Measurements from ENCODE around the gene MGST2.

Gene MGST2

GRCh38 chr4:139712882-139713281 lies 47.3 kb downstream of the MGST2 start:
- no peak for DNase-seq

DNA sequence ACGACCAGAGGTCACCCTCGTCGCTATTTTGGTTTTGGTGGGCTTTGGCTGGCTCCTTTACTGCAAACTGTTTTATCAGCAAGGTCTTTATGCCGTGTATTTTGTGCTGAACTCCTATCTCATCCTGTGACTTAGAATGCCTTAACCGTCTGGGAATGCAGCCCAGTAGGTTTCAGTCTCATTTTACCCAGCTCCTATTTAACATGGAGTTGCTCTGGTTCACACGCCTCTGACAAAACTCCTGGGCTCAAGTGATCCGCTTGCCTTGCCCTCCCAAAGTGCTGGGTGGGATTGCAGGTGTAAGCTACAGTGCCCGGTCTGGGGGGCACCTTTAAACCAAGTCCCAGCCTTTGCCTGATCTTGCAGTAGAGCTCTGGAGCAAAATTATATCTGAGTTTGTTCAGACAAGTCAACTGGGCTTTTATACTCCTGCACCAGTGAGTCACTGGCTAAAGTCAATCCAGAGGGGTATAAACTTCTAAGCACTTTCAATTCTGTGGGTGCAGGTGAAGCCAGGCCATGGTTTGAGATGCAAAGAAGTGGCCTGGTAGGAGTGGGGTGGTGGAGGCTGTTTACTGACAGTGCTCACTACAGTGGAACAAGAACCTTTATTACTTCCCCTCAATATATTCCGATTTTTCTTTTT lies 50.2 kb downstream of the MGST2 start:
- DNase-seq, result no peak

DNA sequence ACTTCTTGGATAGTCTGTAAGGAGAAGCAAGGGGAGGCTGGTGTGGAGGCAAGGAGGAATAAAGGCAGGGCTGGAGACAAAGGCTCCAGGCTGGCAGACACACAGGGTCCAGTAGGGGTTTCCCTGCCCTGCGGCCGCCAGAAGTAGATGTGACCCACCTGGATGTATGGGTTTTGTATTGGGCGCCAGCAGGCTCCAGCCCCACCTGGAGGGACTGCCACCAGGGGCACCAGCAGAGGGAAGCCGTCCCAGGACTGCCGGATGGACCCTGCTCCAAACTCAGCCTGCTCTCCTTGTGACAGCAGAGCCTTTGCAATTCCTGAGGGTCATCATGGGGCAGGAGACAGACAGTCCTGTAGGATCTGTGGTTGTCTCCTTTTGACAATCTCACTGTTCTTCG lies 52.7 kb downstream of the MGST2 start:
- no peak for DNase-seq

- DNase-seq, result no peak
These were observed 53.2 kb downstream of the MGST2 start for GRCh38 chr4:139718833-139719232.

GRCh38 chr4:139719381-139720101 lies 53.9 kb downstream of the MGST2 start:
- DNase-seq, result no peak

GRCh38 chr4:139720806-139721205 lies 55.2 kb downstream of the MGST2 start:
- DNase-seq, result no peak

- DNase-seq, result no peak
These were observed 56.2 kb downstream of the MGST2 start for GRCh38 chr4:139721789-139722188.

DNA sequence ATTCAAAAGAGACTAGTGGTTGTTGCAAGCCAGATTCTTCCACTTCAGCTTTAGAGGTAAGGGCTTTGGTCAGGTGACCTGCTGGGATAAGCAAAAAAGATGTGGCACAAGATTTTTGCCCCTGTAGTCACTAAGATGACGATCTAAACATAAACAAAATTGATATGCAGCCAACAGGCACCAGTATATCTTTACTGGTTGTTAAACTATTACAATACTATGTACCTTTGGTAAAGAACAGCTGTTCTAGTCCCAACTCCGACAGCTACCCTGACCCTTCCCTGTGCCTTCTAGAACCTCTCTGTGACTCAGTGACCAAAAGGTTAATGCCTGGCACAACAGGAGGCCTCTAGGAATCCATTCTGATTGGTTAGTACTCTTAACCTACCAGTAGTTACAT lies 59.6 kb downstream of the MGST2 start:
- no peak for DNase-seq

- no peak for DNase-seq
These were observed 61.0 kb downstream of the MGST2 start for GRCh38 chr4:139726615-139727014.

GRCh38 chr4:139728146-139728545 lies 62.5 kb downstream of the MGST2 start:
- DNase-seq, result no peak

GRCh38 chr4:139728840-139729239 lies 63.2 kb downstream of the MGST2 start:
- DNase-seq, result no peak

GRCh38 chr4:139732991-139733570 lies 67.5 kb downstream of the MGST2 start:
- no peak for DNase-seq

DNA sequence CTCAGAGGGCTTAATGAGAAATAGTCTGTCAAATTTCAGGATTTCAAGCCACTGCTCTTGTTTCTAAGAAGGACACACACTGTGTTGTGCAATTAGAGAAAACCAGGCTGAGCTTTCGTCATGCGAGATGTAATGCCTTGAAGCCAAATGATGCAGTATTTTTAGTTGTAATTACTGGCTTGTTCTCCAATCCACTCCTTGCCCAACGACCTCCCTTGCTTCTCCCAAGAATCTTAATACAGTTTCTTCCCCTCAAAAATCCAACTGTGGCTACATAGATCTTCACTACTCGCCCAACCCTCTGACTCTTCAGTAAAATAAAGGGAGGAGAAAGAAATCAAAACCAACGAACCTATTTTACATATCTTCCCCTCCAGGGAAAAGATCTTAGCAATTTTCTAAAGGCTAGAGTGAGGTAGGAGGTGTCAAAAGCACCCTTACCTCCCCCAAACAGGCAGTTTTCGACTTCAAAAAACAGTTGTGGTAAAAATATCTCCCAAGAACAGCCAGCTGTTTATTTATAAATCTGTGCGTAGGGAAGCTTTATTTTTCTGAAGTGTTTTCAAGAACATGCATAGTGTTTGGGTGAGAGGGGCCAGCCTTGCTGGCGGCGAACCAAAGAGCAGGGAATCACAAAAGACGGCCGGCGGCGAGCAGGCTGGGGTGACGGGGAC lies 68.7 kb downstream of the MGST2 start:
- no peak for DNase-seq

DNA sequence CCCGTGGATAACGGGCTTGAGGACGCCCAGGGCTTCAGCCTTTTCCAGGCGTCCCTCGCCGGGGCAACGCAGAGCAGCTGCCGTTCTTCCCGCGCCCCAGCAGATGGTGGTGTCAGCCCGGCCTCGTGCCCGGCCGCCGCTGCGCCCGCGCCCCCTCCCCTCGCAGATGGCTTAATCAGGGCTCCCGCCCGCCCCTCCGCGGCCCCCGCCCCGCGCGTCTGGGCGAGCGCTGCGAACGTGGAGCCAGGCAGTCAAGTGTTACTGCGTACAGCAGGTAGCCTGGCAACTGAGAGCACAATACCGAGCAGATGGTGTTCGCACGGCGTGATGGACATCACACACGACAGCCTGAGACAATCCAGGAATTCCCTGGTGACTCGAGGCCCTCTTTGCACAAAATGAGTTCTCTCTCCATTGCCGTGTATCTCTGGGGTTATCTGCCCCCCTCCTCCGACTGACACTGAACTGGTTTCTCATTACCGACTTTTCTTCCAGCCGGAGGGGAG lies 69.3 kb downstream of the MGST2 start:
- DNase-seq, result no peak

GRCh38 chr4:139735381-139736273 lies 70.0 kb downstream of the MGST2 start:
- DNase-seq, result no peak

GRCh38 chr4:139736274-139736660 lies 70.6 kb downstream of the MGST2 start:
- DNase-seq, result no peak

- no peak for DNase-seq
These were observed 71.0 kb downstream of the MGST2 start for GRCh38 chr4:139736661-139737060.

DNA sequence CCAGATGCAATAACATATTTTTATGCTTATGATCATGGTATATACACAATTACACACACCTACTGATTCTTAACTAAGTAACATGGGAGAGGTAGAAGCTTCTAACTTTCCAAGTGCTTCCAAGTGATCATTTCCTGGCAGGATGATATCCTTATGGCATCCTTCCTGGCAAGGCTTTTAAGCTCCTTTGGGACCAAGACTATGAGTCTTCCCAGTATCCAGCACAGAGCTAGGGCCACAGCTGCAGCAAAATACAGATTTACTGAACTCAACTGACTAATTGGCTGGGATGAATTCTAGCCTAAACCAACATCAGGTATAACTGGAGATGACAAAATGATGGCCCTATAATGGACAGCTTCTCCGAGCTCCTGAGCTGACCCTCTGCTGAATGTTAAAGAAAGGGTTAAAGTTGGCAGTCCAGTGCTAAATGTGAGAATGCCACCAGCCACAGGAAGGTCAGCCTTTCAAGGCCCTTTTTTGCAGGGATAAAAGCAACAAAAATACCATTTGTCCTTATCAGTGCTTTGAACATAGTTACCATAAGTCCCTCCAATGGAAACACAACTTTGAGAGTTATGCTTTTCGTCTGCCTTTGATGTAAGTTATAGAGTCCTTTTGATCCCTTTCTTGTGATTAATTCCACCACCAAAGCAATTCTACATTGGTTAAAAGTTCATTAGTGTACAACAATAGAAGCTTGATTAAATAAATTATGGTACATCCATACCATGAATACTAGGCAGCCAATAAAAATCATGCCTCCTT lies 73.4 kb downstream of the MGST2 start:
- no peak for DNase-seq

DNA sequence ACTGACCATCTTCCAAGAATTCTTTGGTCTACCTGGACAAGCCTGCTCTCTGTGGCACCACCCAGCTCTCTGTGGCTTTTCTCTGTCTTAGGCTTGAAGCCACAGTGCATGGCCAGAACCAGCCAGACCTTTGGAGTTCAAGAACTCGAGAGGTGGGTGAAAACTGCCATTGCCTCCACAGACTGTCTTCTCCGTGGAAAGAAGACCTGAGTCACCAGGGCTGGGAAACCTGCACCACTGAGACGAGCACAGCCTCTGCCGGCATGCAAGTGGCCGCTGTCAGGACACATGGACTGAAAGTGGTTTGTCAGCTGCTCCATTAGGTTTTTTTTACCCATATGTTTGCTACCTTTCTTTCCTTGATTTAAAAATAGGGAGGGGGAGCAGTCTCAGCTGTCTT lies 74.5 kb downstream of the MGST2 start:
- no peak for DNase-seq

- DNase-seq, result no peak
These were observed 75.0 kb downstream of the MGST2 start for GRCh38 chr4:139740531-139741041.

DNA sequence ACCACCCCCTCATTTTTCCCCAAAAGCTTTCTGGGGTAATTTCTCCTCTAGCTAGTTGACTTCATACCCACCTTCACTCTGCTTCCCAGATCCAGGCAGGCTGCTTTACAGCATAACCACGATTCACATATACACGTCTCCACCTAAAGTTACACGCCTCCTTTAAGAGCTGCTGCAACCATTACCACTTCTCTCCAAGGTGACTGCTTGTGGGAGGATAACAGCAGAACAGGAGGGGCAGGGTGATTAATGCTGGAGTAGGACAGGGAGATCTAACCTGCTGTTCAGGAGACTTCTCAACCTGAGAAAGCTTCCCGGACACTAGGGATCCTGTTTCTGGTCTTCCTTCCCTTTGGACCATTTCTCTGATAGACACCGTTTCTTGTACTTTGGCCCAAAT lies 77.4 kb downstream of the MGST2 start:
- no peak for DNase-seq

GRCh38 chr4:139744232-139744631 lies 78.6 kb downstream of the MGST2 start:
- no peak for DNase-seq
